HG03575 (cell line): ENCODE measurements around the gene HELQ.

Experiments
- ATAC-seq: cut with Tn5 transposase; IDR thresholded peaks from one replicate; pipeline ENCODE4 v1.9.1; 2021; ENCODE audit not compliant: unreplicated experiment, insufficient number of reproducible peaks, low FRiP score; ENCODE audit errors: extremely low read depth

Gene HELQ

GRCh38 chr4:83381173-83381572, 74.5 kb downstream of the HELQ start:
- ATAC-seq = no peak

- no peak for ATAC-seq
Observed at GRCh38 chr4:83378419-83378818, 77.2 kb downstream of the HELQ start.

GRCh38 chr4:83372931-83373330, 82.7 kb downstream of the HELQ start:
- ATAC-seq = no peak

- no peak for ATAC-seq
Observed at GRCh38 chr4:83371936-83372335, 83.7 kb downstream of the HELQ start.

GRCh38 chr4:83371235-83371634, 84.4 kb downstream of the HELQ start:
- no peak for ATAC-seq

GRCh38 chr4:83370640-83370906, 85.0 kb downstream of the HELQ start:
- no peak for ATAC-seq

GRCh38 chr4:83369831-83370639, 85.6 kb downstream of the HELQ start:
- ATAC-seq = no peak

- ATAC-seq = no peak
Observed at GRCh38 chr4:83364312-83364711, 91.3 kb downstream of the HELQ start.

GRCh38 chr4:83362492-83363329, 92.9 kb downstream of the HELQ start:
- no peak for ATAC-seq

GRCh38 chr4:83361416-83362103, 94.1 kb downstream of the HELQ start:
- ATAC-seq = no peak

GRCh38 chr4:83360018-83360417, 95.6 kb downstream of the HELQ start:
- ATAC-seq = no peak

- no peak for ATAC-seq
Observed at GRCh38 chr4:83358410-83358809, 97.2 kb downstream of the HELQ start.
